Measurements from ENCODE around the gene IL32. TPM values are rescaled to one million over a fixed set of nuclear protein-coding genes. Genes with fewer than 3 reads are reported as not detected.

Gene IL32
- total RNA-seq, 2 donors from 2014 or later: 2,042 to 3,291 TPM

GRCh38 chr16:3088925-3089716 lies 23.7 kb downstream of the IL32 start:
- H3K9me3 Mint-ChIP-seq: no peaks in the 10 kb centered on the region
- peaks cover 0 to under 1% of the 10 kb centered on the region in 2 donors for H3K36me3 Mint-ChIP-seq
- ATAC-seq (no peak), DNase-seq (ENCODE audit: low spot score in 2 of 2) (no peak)
- H3K27ac Mint-ChIP-seq: peak overlapping the region in 1 of 2 donors; percentile 70

- Mint-ChIP-seq H3K27ac (no peak overlapping the region), H3K9me3 (no peaks in the 10 kb centered on the region), H3K36me3 (no peaks in the 10 kb centered on the region)
- DNase-seq (ENCODE audit: low spot score in 2 of 2) (no peak), ATAC-seq (no peak)
These were observed 24.5 kb downstream of the IL32 start for GRCh38 chr16:3089717-3090592.

- ATAC-seq (no peak), DNase-seq (ENCODE audit: low spot score in 2 of 2) (no peak)
- H3K36me3 Mint-ChIP-seq: no peaks in the 10 kb centered on the region
- H3K27ac Mint-ChIP-seq: peak overlapping the region in 1 of 2 donors; percentile 45
- H3K9me3 Mint-ChIP-seq: no peaks in the 10 kb centered on the region
These were observed 26.1 kb downstream of the IL32 start for GRCh38 chr16:3091551-3091950.

- no peaks in the 10 kb centered on the region for H3K9me3 Mint-ChIP-seq
- DNase-seq (ENCODE audit: low spot score in 2 of 2) (no peak), ATAC-seq (no peak)
- no peak overlapping the region for H3K27ac Mint-ChIP-seq
- H3K36me3 Mint-ChIP-seq: no peaks in the 10 kb centered on the region
These were observed 27.1 kb downstream of the IL32 start for GRCh38 chr16:3092501-3092941.

- peak overlapping the region; percentile 75 to 90 for H3K27ac Mint-ChIP-seq
- H3K9me3 Mint-ChIP-seq: no peaks in the 10 kb centered on the region
- no peaks in the 10 kb centered on the region for H3K36me3 Mint-ChIP-seq
- ATAC-seq: peak; percentile 45 to 72
- DNase-seq (ENCODE audit: low spot score in 2 of 2): peak in 1 of 2 donors; percentile 61
These were observed 29.0 kb downstream of the IL32 start for GRCh38 chr16:3094289-3095027.

GRCh38 chr16:3095869-3096268 lies 30.4 kb downstream of the IL32 start:
- H3K27ac Mint-ChIP-seq: no peak overlapping the region
- DNase-seq (ENCODE audit: low spot score in 2 of 2) (peak in 1 of 2 donors; percentile 57), ATAC-seq (peak; percentile 54 to 84)
- no peaks in the 10 kb centered on the region for H3K36me3 Mint-ChIP-seq
- no peaks in the 10 kb centered on the region for H3K9me3 Mint-ChIP-seq

- ATAC-seq (no peak), DNase-seq (ENCODE audit: low spot score in 2 of 2) (no peak)
- H3K27ac Mint-ChIP-seq: no peak overlapping the region
- no peaks in the 10 kb centered on the region for H3K9me3 Mint-ChIP-seq
- no peaks in the 10 kb centered on the region for H3K36me3 Mint-ChIP-seq
These were observed 30.9 kb downstream of the IL32 start for GRCh38 chr16:3096362-3096761.

- DNase-seq (ENCODE audit: low spot score in 2 of 2): no peak
- H3K36me3 Mint-ChIP-seq: no peaks in the 10 kb centered on the region
- H3K9me3 Mint-ChIP-seq: no peaks in the 10 kb centered on the region
- H3K27ac Mint-ChIP-seq: no peak overlapping the region
- no peak for ATAC-seq
These were observed 31.8 kb downstream of the IL32 start for GRCh38 chr16:3097266-3097665.

GRCh38 chr16:3098459-3099394 lies 33.3 kb downstream of the IL32 start, which contains the start of gene ZSCAN10:
Gene ZSCAN10, minus strand, starts transcription at chr16:3099294. Its CDS starts 6,357 bp downstream, at chr16:3092937.
- DNase-seq (ENCODE audit: low spot score in 2 of 2): no peak
- peak within 1 kb of the TSS; percentile 81 to 88 for H3K27ac Mint-ChIP-seq
- ATAC-seq: no peak
- H3K9me3 Mint-ChIP-seq: no peaks in the 10 kb centered on the region
- no peaks in the 10 kb centered on the region for H3K36me3 Mint-ChIP-seq

GRCh38 chr16:3099395-3099731 lies 33.9 kb downstream of the IL32 start:
- ATAC-seq: no peak
- Mint-ChIP-seq H3K27ac (no peak overlapping the region), H3K9me3 (no peaks in the 10 kb centered on the region), H3K36me3 (no peaks in the 10 kb centered on the region)
- no peak for DNase-seq (ENCODE audit: low spot score in 2 of 2)

- ATAC-seq (peak; percentile 89 to 94), DNase-seq (ENCODE audit: low spot score in 2 of 2) (peak; percentile 87 to 91)
- H3K27ac Mint-ChIP-seq: peak overlapping the region; percentile 81 to 88
- no peaks in the 10 kb centered on the region for H3K9me3 Mint-ChIP-seq
- no peaks in the 10 kb centered on the region for H3K36me3 Mint-ChIP-seq
These were observed 34.5 kb downstream of the IL32 start for GRCh38 chr16:3099732-3100499.

- Mint-ChIP-seq H3K9me3 (no peaks in the 10 kb centered on the region), H3K36me3 (no peaks in the 10 kb centered on the region), H3K27ac (peak overlapping the region in 1 of 2 donors; percentile 81)
- ATAC-seq: no peak
- peak in 1 of 2 donors; percentile 66 for DNase-seq (ENCODE audit: low spot score in 2 of 2)
These were observed 35.8 kb downstream of the IL32 start for GRCh38 chr16:3101018-3101840.

- no peak for DNase-seq (ENCODE audit: low spot score in 2 of 2)
- H3K27ac Mint-ChIP-seq: no peak overlapping the region
These were observed 36.5 kb downstream of the IL32 start for GRCh38 chr16:3101841-3102470.

More at GRCh38 chr16:3101841-3102470, 36.5 kb downstream of the IL32 start:
- no peak for ATAC-seq
- Mint-ChIP-seq H3K36me3 (no peaks in the 10 kb centered on the region), H3K9me3 (no peaks in the 10 kb centered on the region)
